Stomach (tissue), 4 donors: Measurements from ENCODE around the gene CEP20.

ENCODE experiments used
- POLR2A ChIP-seq, 4 donors: fragments of 450-650 bp; IDR thresholded peaks; one replicate each; pipeline ENCODE4 v1.6.1; 2016; ENCODE audit warnings: antibody characterized with exemption in 4 of 4, control low read depth in 2 of 4, mild to moderate bottlenecking in 1 of 4, moderate library complexity in 1 of 4
- POLR2AphosphoS5 ChIP-seq, 3 donors: sonication (generic); formaldehyde crosslinking; IDR thresholded peaks; one replicate each; pipeline ENCODE4 v1.6.1; 2016; ENCODE audit warnings: antibody characterized with exemption in 3 of 3
- TF ChIP-seq, protein P1 (sequence below), 7 experiments: fragments of 450-650 bp in 4 of 7; fragments of 200-600 bp in 3 of 7; sonication (generic) in 3 of 7; IDR thresholded peaks; one replicate each; pipeline ENCODE4 v1.5.1; 2016 to 2019; ENCODE audit warnings: antibody characterized with exemption in 7 of 7, control low read depth in 2 of 7, mild to moderate bottlenecking in 1 of 7

DNA sequence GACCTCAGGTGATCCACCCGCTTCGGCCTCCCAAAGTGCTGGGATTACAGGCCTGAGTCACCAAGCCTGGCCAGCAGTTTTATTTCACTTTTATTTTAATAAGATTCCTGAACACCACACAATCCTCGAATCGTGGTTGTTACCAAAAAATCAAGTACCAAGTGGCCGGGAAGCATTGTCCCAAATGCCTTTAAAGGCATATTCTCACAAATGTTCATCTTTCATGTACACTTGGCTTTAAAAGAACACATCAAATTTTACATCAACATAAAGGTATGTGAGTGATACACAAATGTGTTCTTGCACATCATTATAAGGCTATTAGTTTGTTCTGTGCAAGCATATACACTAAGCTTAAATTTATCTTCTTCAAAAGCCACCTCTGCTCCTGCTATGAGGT is 23.5 kb downstream of the CEP20 start:
- no peak for TF ChIP-seq POLR2A (IDR thresholded peaks at IDR 0.05)
- TF ChIP-seq, protein P1, sequence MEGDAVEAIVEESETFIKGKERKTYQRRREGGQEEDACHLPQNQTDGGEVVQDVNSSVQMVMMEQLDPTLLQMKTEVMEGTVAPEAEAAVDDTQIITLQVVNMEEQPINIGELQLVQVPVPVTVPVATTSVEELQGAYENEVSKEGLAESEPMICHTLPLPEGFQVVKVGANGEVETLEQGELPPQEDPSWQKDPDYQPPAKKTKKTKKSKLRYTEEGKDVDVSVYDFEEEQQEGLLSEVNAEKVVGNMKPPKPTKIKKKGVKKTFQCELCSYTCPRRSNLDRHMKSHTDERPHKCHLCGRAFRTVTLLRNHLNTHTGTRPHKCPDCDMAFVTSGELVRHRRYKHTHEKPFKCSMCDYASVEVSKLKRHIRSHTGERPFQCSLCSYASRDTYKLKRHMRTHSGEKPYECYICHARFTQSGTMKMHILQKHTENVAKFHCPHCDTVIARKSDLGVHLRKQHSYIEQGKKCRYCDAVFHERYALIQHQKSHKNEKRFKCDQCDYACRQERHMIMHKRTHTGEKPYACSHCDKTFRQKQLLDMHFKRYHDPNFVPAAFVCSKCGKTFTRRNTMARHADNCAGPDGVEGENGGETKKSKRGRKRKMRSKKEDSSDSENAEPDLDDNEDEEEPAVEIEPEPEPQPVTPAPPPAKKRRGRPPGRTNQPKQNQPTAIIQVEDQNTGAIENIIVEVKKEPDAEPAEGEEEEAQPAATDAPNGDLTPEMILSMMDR (IDR thresholded peaks at IDR 0.05): no peak
- TF ChIP-seq POLR2AphosphoS5 (IDR thresholded peaks at IDR 0.05): no peak
